ENCODE measurements around the gene LAMTOR4.
A peak's percentile ranks its signal among the peaks of the same experiment; 100 is the strongest.

Gene LAMTOR4

GRCh38 chr7:100122568-100122967 is 26.1 kb upstream of the LAMTOR4 start:
- H3K27ac ChIP-seq (replicated peaks; ENCODE audit: low read length), result no peak overlapping the region
- no CpG with 5 or more reads among the region's 1 CpG for WGBS, 2 donors (ENCODE audit: extremely low coverage in 2 of 2, insufficient read length in 2 of 2, insufficient replicate concordance in 1 of 2)
- H3K23ac ChIP-seq (ENCODE audit: low read depth, low read length, poor library complexity), result no peak overlapping the region
- no peak overlapping the region for H4K8ac ChIP-seq (ENCODE audit: low read depth, low read length)
- H3K9ac ChIP-seq (ENCODE audit: low read depth, low read length, poor library complexity), result no peak overlapping the region
- peaks cover 4% of the 10 kb centered on the region for H3K79me1 ChIP-seq (ENCODE audit: low read depth, low read length)
- H3K14ac ChIP-seq (ENCODE audit: low read length), result no peak overlapping the region
- H3K4me1 ChIP-seq (ENCODE audit: control insufficient read depth in 2 of 2, insufficient read depth in 1 of 2, low read depth in 1 of 2, low read length in 2 of 2), result peaks cover 4 to 7% of the 10 kb centered on the region in 2 donors
- no peak overlapping the region for H2AK5ac ChIP-seq (ENCODE audit: low read depth, low read length)
- H3K9me3 ChIP-seq (replicated peaks in 1 of 2; ENCODE audit: control insufficient read depth in 2 of 2, insufficient read depth in 1 of 2, low read depth in 1 of 2, low read length in 2 of 2), result no peaks in the 10 kb centered on the region
- peaks cover 4 to 22% of the 10 kb centered on the region in 2 donors for H3K36me3 ChIP-seq (replicated peaks in 1 of 2; ENCODE audit: control insufficient read depth in 2 of 2, insufficient read depth in 2 of 2, low read length in 2 of 2)
- H2BK12ac ChIP-seq (ENCODE audit: low read length), result no peak overlapping the region
- H3K4me2 ChIP-seq (ENCODE audit: insufficient read depth, low read length, poor library complexity, severe bottlenecking), result no peak overlapping the region
- H3K27me3 ChIP-seq (ENCODE audit: control insufficient read depth in 3 of 3, insufficient read depth in 3 of 3, low read depth in 1 of 3, low read length in 3 of 3), result peaks cover 0 to under 1% (median 0%) of the 10 kb centered on the region in 3 experiments
- H3K18ac ChIP-seq (ENCODE audit: low read length), result no peak overlapping the region
- DNase-seq (ENCODE audit: low spot score), result no peak
- H2BK5ac ChIP-seq (ENCODE audit: low read length), result no peak overlapping the region
- no peak overlapping the region for H3K4ac ChIP-seq (ENCODE audit: low read length)
- no peak overlapping the region for H3K4me3 ChIP-seq (ENCODE audit: low read length in 2 of 2)
- no peak overlapping the region for H4K91ac ChIP-seq (ENCODE audit: low read depth, low read length, poor library complexity)
- H2AFZ ChIP-seq (ENCODE audit: low read length), result no peak overlapping the region
- no peak overlapping the region for H2BK15ac ChIP-seq (ENCODE audit: low read length)
- no peak overlapping the region for H2BK120ac ChIP-seq (ENCODE audit: low read depth, low read length)

DNA sequence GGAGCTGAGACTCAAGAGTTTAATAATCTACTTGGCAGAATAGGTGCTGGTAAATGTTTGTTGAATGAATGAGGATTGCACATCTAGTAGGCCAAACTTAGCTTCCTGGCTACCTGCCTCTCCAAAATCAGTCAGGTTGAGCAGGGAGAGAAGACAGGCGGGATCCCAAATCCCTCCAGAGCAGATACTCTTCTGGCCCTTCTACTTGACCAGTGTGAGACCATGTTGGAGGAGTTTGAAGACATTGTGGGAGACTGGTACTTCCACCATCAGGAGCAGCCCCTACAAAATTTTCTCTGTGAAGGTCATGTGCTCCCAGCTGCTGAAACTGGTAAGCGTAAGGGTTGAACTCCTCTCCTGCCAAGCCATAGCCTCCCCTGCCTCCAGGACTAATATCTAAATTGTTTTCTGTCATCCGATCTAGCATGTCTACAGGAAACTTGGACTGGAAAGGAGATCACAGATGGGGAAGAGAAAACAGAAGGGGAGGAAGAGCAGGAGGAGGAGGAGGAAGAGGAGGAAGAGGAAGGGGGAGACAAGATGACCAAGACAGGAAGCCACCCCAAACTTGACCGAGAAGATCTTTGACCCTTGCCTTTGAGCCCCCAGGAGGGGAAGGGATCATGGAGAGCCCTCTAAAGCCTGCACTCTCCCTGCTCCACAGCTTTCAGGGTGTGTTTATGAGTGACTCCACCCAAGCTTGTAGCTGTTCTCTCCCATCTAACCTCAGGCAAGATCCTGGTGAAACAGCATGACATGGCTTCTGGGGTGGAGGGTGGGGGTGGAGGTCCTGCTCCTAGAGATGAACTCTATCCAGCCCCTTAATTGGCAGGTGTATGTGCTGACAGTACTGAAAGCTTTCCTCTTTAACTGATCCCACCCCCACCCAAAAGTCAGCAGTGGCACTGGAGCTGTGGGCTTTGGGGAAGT is 24.2 kb upstream of the LAMTOR4 start:
- Histone ChIP-seq H3K4me3 (ENCODE audit: low read length in 2 of 2) (no peak overlapping the region), H4K8ac (ENCODE audit: low read depth, low read length) (no peak overlapping the region), H3K4ac (ENCODE audit: low read length) (no peak overlapping the region), H3K79me1 (ENCODE audit: low read depth, low read length) (peaks cover 2% of the 10 kb centered on the region), H3K4me2 (ENCODE audit: insufficient read depth, low read length, poor library complexity, severe bottlenecking) (no peak overlapping the region), H4K91ac (ENCODE audit: low read depth, low read length, poor library complexity) (no peak overlapping the region), H3K9me3 (replicated peaks in 1 of 2; ENCODE audit: control insufficient read depth in 2 of 2, insufficient read depth in 1 of 2, low read depth in 1 of 2, low read length in 2 of 2) (no peaks in the 10 kb centered on the region), H3K27ac (replicated peaks; ENCODE audit: low read length) (no peak overlapping the region), H2AK5ac (ENCODE audit: low read depth, low read length) (no peak overlapping the region), H3K14ac (ENCODE audit: low read length) (no peak overlapping the region), H2BK12ac (ENCODE audit: low read length) (no peak overlapping the region), H2BK15ac (ENCODE audit: low read length) (no peak overlapping the region), H3K27me3 (ENCODE audit: control insufficient read depth in 3 of 3, insufficient read depth in 3 of 3, low read depth in 1 of 3, low read length in 3 of 3) (peaks cover 0 to 15% (median 0%) of the 10 kb centered on the region in 3 experiments), H3K4me1 (ENCODE audit: control insufficient read depth in 2 of 2, insufficient read depth in 1 of 2, low read depth in 1 of 2, low read length in 2 of 2) (peaks cover 7 to 12% of the 10 kb centered on the region in 2 donors), H3K23ac (ENCODE audit: low read depth, low read length, poor library complexity) (no peak overlapping the region), H2BK5ac (ENCODE audit: low read length) (no peak overlapping the region), H2BK120ac (ENCODE audit: low read depth, low read length) (no peak overlapping the region), H2AFZ (ENCODE audit: low read length) (no peak overlapping the region), H3K18ac (ENCODE audit: low read length) (no peak overlapping the region), H3K36me3 (replicated peaks in 1 of 2; ENCODE audit: control insufficient read depth in 2 of 2, insufficient read depth in 2 of 2, low read length in 2 of 2) (peaks cover 4 to 22% of the 10 kb centered on the region in 2 donors), H3K9ac (ENCODE audit: low read depth, low read length, poor library complexity) (no peak overlapping the region)
- no CpG with 5 or more reads among the region's 4 CpGs for WGBS, 2 donors (ENCODE audit: extremely low coverage in 2 of 2, insufficient read length in 2 of 2, insufficient replicate concordance in 1 of 2)
- no peak for DNase-seq (ENCODE audit: low spot score)

DNA sequence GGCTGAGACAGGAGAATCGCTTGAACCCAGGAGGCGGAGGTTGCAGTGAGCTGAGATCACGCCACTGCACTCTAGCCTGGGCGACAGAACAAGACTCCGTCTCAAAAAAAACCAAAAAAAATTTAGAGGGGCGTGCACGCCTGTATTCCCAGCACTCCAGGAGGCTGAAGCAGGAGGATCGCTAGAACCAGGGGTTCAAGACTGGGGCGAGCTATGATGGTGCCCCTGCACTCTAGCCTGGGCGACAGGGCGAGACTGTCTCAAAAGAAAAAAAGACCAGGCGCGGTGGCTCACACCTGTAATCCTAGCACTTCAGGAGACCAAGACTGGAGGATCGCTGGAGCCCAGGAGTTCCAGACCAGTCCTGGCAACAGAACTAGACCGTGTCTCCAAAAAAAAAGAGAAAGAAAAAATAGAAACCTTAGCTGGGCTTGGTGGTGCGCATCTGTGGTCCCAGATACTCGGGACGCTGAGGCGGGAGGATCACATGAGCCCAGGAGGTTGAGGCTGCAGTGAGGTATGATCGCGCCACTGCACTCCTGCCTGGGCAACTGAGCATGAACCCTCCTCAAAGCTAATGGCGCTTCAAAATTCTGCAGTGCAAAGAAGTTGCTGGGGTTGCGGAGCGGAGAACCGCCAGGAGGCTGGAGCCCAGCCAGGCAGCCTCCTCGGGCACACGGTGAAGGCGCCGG is 22.3 kb upstream of the LAMTOR4 start:
- no CpG with 5 or more reads among the region's 29 CpGs for WGBS, 2 donors (ENCODE audit: extremely low coverage in 2 of 2, insufficient read length in 2 of 2, insufficient replicate concordance in 1 of 2)
- no peak for DNase-seq (ENCODE audit: low spot score)
- H2BK120ac ChIP-seq (ENCODE audit: low read depth, low read length), result no peak overlapping the region
- H3K4me3 ChIP-seq (ENCODE audit: low read length in 2 of 2), result peak overlapping the region; percentile 74 to 94
- H3K14ac ChIP-seq (ENCODE audit: low read length), result no peak overlapping the region
- peaks cover 4 to 22% of the 10 kb centered on the region in 2 donors for H3K36me3 ChIP-seq (replicated peaks in 1 of 2; ENCODE audit: control insufficient read depth in 2 of 2, insufficient read depth in 2 of 2, low read length in 2 of 2)
- H2BK12ac ChIP-seq (ENCODE audit: low read length), result no peak overlapping the region
- no peak overlapping the region for H4K91ac ChIP-seq (ENCODE audit: low read depth, low read length, poor library complexity)
- H3K23ac ChIP-seq (ENCODE audit: low read depth, low read length, poor library complexity), result peak overlapping the region; percentile 76
- H3K4me1 ChIP-seq (ENCODE audit: control insufficient read depth in 2 of 2, insufficient read depth in 1 of 2, low read depth in 1 of 2, low read length in 2 of 2), result peaks cover 3 to 6% of the 10 kb centered on the region in 2 donors
- peak overlapping the region; percentile 99 for H3K27ac ChIP-seq (replicated peaks; ENCODE audit: low read length)
- peak overlapping the region; percentile 99 for H3K18ac ChIP-seq (ENCODE audit: low read length)
- H3K27me3 ChIP-seq (ENCODE audit: control insufficient read depth in 3 of 3, insufficient read depth in 3 of 3, low read depth in 1 of 3, low read length in 3 of 3), result peaks cover 0 to 15% (median 0%) of the 10 kb centered on the region in 3 experiments
- no peak overlapping the region for H3K4ac ChIP-seq (ENCODE audit: low read length)
- peak overlapping the region; percentile 85 for H2BK5ac ChIP-seq (ENCODE audit: low read length)
- peak overlapping the region; percentile 92 for H3K4me2 ChIP-seq (ENCODE audit: insufficient read depth, low read length, poor library complexity, severe bottlenecking)
- peak overlapping the region; percentile 10 for H2AK5ac ChIP-seq (ENCODE audit: low read depth, low read length)
- H3K9me3 ChIP-seq (replicated peaks in 1 of 2; ENCODE audit: control insufficient read depth in 2 of 2, insufficient read depth in 1 of 2, low read depth in 1 of 2, low read length in 2 of 2), result no peaks in the 10 kb centered on the region
- peak overlapping the region; percentile 96 for H3K9ac ChIP-seq (ENCODE audit: low read depth, low read length, poor library complexity)
- H4K8ac ChIP-seq (ENCODE audit: low read depth, low read length), result peak overlapping the region; percentile 97
- H2BK15ac ChIP-seq (ENCODE audit: low read length), result peak overlapping the region; percentile 55
- peak overlapping the region; percentile 99 for H2AFZ ChIP-seq (ENCODE audit: low read length)
- peaks cover 2% of the 10 kb centered on the region for H3K79me1 ChIP-seq (ENCODE audit: low read depth, low read length)

Measured in neuronal stem cell (in vitro differentiated cells).